ENCODE data around the gene CDH9. TPM values are rescaled to one million over a fixed set of nuclear protein-coding genes. Genes with fewer than 3 reads are reported as not detected.
"Not testable (repeated sequence)": the region's sequence is repeated elsewhere in the genome, so short reads cannot be mapped to it uniquely, and the experiment has no call there.

CDH9 gene
- total and polyA plus RNA-seq, 2 donors = 0.53 TPM; not detected in 1

- DNase-seq (ENCODE audit: extremely low spot score) = no peak
- no peak overlapping the region for H3K4me3 ChIP-seq (ENCODE audit: low read depth, low read length)
- H3K36me3 ChIP-seq (ENCODE audit: insufficient read depth) = no peaks in the 10 kb centered on the region
- no peaks in the 10 kb centered on the region for H3K4me1 ChIP-seq (ENCODE audit: insufficient read depth)
- H3K27ac ChIP-seq (ENCODE audit: low read depth) = no peak overlapping the region
- 46% methylated on average over 4 of the region's 4 CpGs for WGBS
Observed at GRCh38 chr5:26903469-26903868, 134.9 kb downstream of the CDH9 start.

GRCh38 chr5:26894719-26895263 lies 143.6 kb downstream of the CDH9 start:
- H3K27ac ChIP-seq (ENCODE audit: low read depth) = no peak overlapping the region
- H3K36me3 ChIP-seq (ENCODE audit: insufficient read depth) = no peaks in the 10 kb centered on the region
- no peak overlapping the region for H3K4me3 ChIP-seq (ENCODE audit: low read depth, low read length)
- H3K4me1 ChIP-seq (ENCODE audit: insufficient read depth) = no peaks in the 10 kb centered on the region
- DNase-seq (ENCODE audit: extremely low spot score) = no peak

GRCh38 chr5:26893078-26893477 lies 145.3 kb downstream of the CDH9 start:
- Histone ChIP-seq H3K4me1 (ENCODE audit: insufficient read depth) (no peaks in the 10 kb centered on the region), H3K4me3 (ENCODE audit: low read depth, low read length) (no peak overlapping the region), H3K36me3 (ENCODE audit: insufficient read depth) (no peaks in the 10 kb centered on the region), H3K27ac (ENCODE audit: low read depth) (no peak overlapping the region)
- no peak for DNase-seq (ENCODE audit: extremely low spot score)

- Histone ChIP-seq H3K36me3 (ENCODE audit: insufficient read depth) (no peaks in the 10 kb centered on the region), H3K4me1 (ENCODE audit: insufficient read depth) (no peaks in the 10 kb centered on the region), H3K27ac (ENCODE audit: low read depth) (no peak overlapping the region), H3K4me3 (ENCODE audit: low read depth, low read length) (no peak overlapping the region)
- 52% methylated on average over 3 of the region's 3 CpGs for WGBS
- no peak for DNase-seq (ENCODE audit: extremely low spot score)
Observed at GRCh38 chr5:26889815-26890214, 148.6 kb downstream of the CDH9 start.

- Histone ChIP-seq H3K27ac (ENCODE audit: low read depth) (no peak overlapping the region), H3K4me3 (ENCODE audit: low read depth, low read length) (no peak overlapping the region), H3K36me3 (ENCODE audit: insufficient read depth) (no peaks in the 10 kb centered on the region), H3K4me1 (ENCODE audit: insufficient read depth) (no peaks in the 10 kb centered on the region)
- DNase-seq (ENCODE audit: extremely low spot score) = no peak
- 28% methylated on average over 2 of the region's 2 CpGs for WGBS
Observed at GRCh38 chr5:26884481-26884880, 153.9 kb downstream of the CDH9 start.

GRCh38 chr5:26883375-26883774 lies 155.0 kb downstream of the CDH9 start:
- no peak overlapping the region for H3K4me3 ChIP-seq (ENCODE audit: low read depth, low read length)
- H3K4me1 ChIP-seq (ENCODE audit: insufficient read depth) = no peaks in the 10 kb centered on the region
- 78% methylated on average over 5 of the region's 5 CpGs for WGBS
- H3K36me3 ChIP-seq (ENCODE audit: insufficient read depth) = no peaks in the 10 kb centered on the region
- no peak overlapping the region for H3K27ac ChIP-seq (ENCODE audit: low read depth)
- DNase-seq (ENCODE audit: extremely low spot score) = no peak

- 43% methylated on average over 2 of the region's 2 CpGs for WGBS
Observed at GRCh38 chr5:26881901-26882300, 156.5 kb downstream of the CDH9 start.

GRCh38 chr5:26877154-26877553 lies 161.2 kb downstream of the CDH9 start:
- no peak overlapping the region for H3K4me3 ChIP-seq (ENCODE audit: low read depth, low read length)
- no peaks in the 10 kb centered on the region for H3K4me1 ChIP-seq (ENCODE audit: insufficient read depth)
- no peak for DNase-seq (ENCODE audit: extremely low spot score)
- whole genome bisulfite sequencing = 89% methylated on average over 4 of the region's 4 CpGs
- no peaks in the 10 kb centered on the region for H3K36me3 ChIP-seq (ENCODE audit: insufficient read depth)
- H3K27ac ChIP-seq (ENCODE audit: low read depth) = no peak overlapping the region

More at GRCh38 chr5:26881901-26882300, 156.5 kb downstream of the CDH9 start:
- no peak overlapping the region for H3K4me3 ChIP-seq (ENCODE audit: low read depth, low read length)
- no peak overlapping the region for H3K27ac ChIP-seq (ENCODE audit: low read depth)
- no peaks in the 10 kb centered on the region for H3K36me3 ChIP-seq (ENCODE audit: insufficient read depth)
- H3K4me1 ChIP-seq (ENCODE audit: insufficient read depth) = no peaks in the 10 kb centered on the region
- no peak for DNase-seq (ENCODE audit: extremely low spot score)

GRCh38 chr5:26872337-26872736 lies 166.0 kb downstream of the CDH9 start:
- no peak overlapping the region for H3K27ac ChIP-seq (ENCODE audit: low read depth)
- WGBS = 53% methylated on average over 3 of the region's 3 CpGs
- no peak for DNase-seq (ENCODE audit: extremely low spot score)
- no peaks in the 10 kb centered on the region for H3K36me3 ChIP-seq (ENCODE audit: insufficient read depth)
- no peaks in the 10 kb centered on the region for H3K4me1 ChIP-seq (ENCODE audit: insufficient read depth)
- H3K4me3 ChIP-seq (ENCODE audit: low read depth, low read length) = no peak overlapping the region

- no peaks in the 10 kb centered on the region for H3K36me3 ChIP-seq (ENCODE audit: insufficient read depth)
- H3K4me1 ChIP-seq (ENCODE audit: insufficient read depth) = no peaks in the 10 kb centered on the region
- no peak overlapping the region for H3K4me3 ChIP-seq (ENCODE audit: low read depth, low read length)
- WGBS = 91% methylated on average over 1 of the region's 1 CpG
- DNase-seq (ENCODE audit: extremely low spot score) = no peak
- H3K27ac ChIP-seq (ENCODE audit: low read depth) = no peak overlapping the region
Observed at GRCh38 chr5:26869781-26870180, 168.6 kb downstream of the CDH9 start.

- Histone ChIP-seq H3K36me3 (ENCODE audit: insufficient read depth) (no peaks in the 10 kb centered on the region), H3K4me1 (ENCODE audit: insufficient read depth) (no peaks in the 10 kb centered on the region), H3K4me3 (ENCODE audit: low read depth, low read length) (no peak overlapping the region), H3K27ac (ENCODE audit: low read depth) (no peak overlapping the region)
- WGBS = 95% methylated on average over 3 of the region's 3 CpGs
- no peak for DNase-seq (ENCODE audit: extremely low spot score)
Observed at GRCh38 chr5:26868504-26868903, 169.9 kb downstream of the CDH9 start.

- no peak overlapping the region for H3K4me3 ChIP-seq (ENCODE audit: low read depth, low read length)
- WGBS = 62% methylated on average over 4 of the region's 4 CpGs
- H3K4me1 ChIP-seq (ENCODE audit: insufficient read depth) = no peaks in the 10 kb centered on the region
- DNase-seq (ENCODE audit: extremely low spot score) = no peak
- no peak overlapping the region for H3K27ac ChIP-seq (ENCODE audit: low read depth)
- H3K36me3 ChIP-seq (ENCODE audit: insufficient read depth) = no peaks in the 10 kb centered on the region
Observed at GRCh38 chr5:26864061-26864460, 174.3 kb downstream of the CDH9 start.

- no peak for DNase-seq (ENCODE audit: extremely low spot score)
Observed at GRCh38 chr5:26856238-26856637, 182.1 kb downstream of the CDH9 start.

GRCh38 chr5:26852450-26852849 lies 185.9 kb downstream of the CDH9 start:
- DNase-seq (ENCODE audit: extremely low spot score); H3K27ac ChIP-seq (ENCODE audit: low read depth): not testable (repeated sequence)

More at GRCh38 chr5:26856238-26856637, 182.1 kb downstream of the CDH9 start:
- H3K36me3 ChIP-seq (ENCODE audit: insufficient read depth) = no peaks in the 10 kb centered on the region
- H3K4me1 ChIP-seq (ENCODE audit: insufficient read depth) = no peaks in the 10 kb centered on the region
- no peak overlapping the region for H3K27ac ChIP-seq (ENCODE audit: low read depth)
- no peak overlapping the region for H3K4me3 ChIP-seq (ENCODE audit: low read depth, low read length)

More at GRCh38 chr5:26852450-26852849, 185.9 kb downstream of the CDH9 start:
- H3K36me3 ChIP-seq (ENCODE audit: insufficient read depth); H3K4me1 ChIP-seq (ENCODE audit: insufficient read depth); H3K4me3 ChIP-seq (ENCODE audit: low read depth, low read length): not testable (repeated sequence)
- 89% methylated on average over 8 of the region's 8 CpGs for WGBS

Data from urinary bladder (tissue), 4 donors.